HG03469 (cell line): ENCODE measurements around the gene SLC43A3.

Experiments used
- ATAC-seq: cut with Tn5 transposase; IDR thresholded peaks from one replicate; pipeline ENCODE4 v1.9.1; 2021; ENCODE audit warnings: mild to moderate bottlenecking, moderate library complexity, moderate number of reproducible peaks; ENCODE audit not compliant: unreplicated experiment

Gene SLC43A3

DNA sequence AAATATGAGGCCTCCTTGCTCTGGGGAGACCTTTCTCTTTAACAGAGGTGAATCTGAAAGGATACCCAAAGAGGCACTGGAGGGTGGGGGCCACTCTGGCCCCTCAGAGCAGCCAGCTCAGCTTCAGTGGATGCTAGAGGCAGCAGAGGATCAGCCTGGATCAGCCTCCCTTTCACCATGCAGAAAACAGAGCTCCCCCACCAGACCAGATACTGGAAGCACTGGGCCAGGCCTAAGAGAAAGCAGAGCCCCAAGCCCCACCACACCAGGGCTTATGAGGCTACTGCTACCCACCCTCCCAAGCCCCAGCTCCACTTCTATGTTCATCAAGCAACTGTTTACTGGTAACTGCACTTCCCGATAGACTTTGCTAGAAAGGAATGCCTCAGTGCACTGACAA, 4.0 kb upstream of the SLC43A3 start:
- no peak for ATAC-seq

DNA sequence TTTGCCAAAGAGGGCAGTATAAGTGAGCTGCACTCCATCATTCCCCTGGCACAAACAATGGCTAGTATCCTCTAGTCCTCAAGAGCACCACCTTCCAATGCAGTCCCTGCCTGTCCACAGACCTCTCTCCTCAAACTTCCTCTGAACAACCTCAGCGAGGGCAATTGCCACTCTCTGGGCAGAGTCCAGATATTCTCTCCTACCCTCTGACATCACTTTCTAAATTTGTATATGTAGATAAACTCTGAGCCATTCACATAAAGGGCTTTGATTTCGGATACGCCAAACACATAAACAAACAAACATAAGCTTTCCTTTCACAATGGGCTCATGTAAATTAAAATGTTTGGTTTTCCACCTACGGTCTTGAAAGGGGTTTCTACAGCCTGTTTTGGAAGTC, 3.0 kb upstream of the SLC43A3 start:
- no peak for ATAC-seq

DNA sequence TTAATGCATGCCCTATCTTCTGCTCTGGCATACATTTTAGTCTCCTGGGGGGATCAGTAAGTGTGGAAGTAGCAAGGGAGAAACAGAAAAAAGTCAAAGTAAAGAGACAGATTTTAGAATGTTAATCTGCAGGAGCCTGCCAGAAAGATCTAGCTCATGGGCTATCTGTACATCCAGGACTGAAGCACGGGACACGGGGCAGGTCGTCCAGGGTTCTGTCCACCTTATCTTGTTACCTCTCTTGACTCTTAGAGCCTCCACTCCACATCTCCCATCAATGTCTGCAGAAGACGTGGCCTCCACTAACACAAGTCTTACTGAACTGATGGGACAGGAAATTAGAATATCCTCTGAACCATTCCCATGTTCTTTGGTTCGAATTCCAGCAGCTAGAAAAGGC, 1.7 kb upstream of the SLC43A3 start:
- no peak for ATAC-seq

DNA sequence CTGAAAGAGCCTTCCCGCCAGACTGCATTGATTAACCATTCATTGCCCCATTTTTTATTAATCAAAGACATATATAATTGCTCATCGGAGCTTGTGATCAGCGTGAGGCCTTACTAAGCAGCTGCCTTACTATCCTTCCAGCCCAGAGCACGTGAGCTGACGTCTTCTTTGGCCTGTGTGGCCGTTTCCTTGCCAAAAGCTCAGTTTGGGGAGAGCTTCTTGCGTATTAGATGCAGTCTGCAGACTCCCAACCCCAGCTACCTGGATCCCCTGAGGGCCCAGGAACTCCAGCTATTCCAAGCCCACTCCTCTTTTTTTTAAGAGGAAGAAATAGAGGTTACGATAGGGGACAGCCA, 784 bp upstream of the SLC43A3 start:
- no peak for ATAC-seq

DNA sequence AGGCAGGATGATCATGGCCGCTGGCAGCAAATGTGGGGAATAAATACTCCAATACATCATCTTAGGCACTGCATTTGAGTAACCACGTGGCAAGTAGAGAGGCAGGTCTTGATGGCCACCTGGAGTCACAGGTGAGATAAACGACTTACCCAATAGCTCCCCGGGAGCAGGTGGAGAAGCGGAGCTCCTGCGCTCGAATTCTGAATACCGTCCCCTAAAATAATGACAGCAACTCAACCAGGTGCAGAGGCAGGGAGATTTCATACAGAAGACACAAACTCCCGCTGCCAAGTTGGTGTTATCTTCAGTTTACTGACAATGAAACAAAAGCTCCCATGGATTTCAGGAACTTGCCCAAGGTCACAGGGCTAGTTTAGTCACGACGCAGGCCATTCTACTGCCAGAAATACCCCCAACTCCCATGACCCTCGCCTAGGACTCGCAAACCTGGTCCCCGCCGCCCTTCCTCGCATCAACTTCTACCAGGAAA, 437 bp downstream of the SLC43A3 start:
- ATAC-seq, result no peak

DNA sequence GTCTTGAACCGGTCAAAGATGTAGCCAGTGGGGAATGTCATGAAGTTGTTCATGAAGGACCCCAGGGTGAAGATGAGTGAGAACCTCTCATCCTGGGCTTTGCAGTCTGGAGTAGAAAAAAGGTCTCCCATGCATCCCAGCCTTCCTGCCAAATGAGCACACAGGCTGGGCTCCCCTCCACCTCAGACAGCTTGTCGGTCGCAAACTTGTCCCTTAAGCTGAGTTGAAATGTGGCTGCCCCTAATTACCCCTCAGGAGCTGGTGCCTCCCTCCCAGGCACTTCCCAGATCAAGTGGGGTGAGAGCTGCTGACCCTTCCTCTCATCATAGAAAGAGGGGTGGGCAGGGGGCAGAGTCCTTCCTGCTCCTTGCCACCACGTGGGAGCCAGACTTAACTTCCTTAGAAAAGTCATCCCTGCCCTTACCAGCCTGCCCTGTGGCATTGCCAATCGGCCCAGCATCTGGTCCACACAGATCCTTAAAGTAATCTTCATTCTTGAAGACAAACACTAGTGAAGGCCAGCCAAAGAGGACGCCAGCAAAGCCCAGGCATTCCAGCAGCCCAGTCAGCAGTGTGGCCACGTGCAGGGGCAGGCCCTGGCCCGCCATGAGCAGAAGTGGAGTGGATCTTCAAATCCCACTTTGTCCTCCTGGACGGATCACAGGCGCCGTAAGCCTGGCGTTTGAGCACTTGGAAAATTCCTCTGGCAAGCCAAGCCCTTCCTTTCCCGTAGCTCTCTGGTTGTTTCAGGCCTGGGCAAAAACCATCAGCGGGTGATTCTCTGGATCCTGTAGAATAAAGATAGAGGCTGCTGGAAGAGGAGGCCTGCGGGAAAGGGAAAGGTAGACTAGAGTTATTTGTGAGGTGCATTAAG, 1.1 kb downstream of the SLC43A3 start:
- ATAC-seq, result no peak

DNA sequence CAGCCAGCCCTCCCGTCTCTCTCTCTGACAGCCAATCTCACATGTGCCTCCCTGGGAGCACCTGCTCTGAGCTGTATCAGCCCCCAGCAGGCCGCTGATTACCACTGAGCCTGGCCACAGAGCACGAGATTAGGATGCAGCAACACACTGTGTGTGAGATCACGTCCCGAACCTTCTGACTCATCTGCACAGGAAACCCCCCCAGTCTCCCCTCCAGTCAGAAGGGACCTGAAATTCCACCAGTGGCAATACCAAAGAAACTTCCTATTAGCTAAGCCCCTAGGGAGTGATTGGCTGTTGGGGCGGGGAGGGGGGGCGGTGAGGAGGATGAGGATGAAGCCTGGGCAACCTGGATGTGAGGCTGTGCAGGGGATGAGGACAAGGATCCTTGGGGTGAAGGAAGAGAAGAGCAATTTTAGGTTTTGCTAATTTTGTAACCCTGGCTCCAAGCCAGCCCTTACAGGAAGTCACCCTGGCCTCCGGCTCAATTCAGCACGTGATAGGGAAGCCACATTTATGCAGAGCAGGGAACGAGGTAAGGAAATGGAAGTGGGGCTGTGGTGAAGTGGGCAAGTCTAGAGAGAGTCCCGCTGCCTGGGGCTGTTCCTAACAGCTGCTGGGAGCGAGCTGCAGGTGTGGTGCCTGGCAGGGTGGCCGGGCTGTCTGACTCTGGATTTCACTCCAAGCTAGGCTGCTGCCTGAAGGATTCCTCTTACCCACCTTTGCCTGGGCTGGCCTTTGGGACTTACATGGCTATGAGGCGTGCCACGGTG, 1.9 kb downstream of the SLC43A3 start:
- ATAC-seq, result peak; percentile 94

DNA sequence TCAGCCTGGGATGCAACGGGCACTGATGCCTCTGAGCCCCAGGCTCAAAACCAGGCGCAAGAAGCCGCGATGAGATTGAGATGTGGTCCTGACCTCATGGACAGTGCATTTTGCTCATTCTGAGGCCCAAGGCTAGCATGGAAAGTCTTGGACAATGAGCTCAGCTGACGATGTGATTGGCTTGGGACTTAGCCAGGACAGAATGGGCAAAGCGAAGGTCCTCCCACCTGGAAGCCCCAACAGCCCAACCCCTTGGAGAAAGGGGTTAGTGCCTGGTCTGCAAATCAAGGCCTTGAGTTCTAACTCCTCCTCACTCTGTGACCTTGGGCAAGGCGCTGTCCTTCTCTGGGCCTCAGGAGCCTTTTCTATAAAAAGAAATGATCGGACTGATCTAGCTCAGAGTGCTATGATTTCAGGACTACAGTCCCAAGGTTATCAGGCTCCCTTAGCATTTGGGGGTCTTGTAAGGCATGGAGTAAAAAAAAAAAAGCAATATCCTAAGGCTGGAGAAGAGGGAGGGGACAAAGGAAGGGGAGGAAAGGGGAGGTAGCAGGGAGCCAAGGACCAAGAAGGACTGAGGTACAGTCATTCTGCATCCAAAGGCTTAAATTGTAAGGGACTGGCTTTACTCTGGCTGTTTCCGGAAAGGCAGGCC, 2.7 kb downstream of the SLC43A3 start:
- ATAC-seq, result no peak

DNA sequence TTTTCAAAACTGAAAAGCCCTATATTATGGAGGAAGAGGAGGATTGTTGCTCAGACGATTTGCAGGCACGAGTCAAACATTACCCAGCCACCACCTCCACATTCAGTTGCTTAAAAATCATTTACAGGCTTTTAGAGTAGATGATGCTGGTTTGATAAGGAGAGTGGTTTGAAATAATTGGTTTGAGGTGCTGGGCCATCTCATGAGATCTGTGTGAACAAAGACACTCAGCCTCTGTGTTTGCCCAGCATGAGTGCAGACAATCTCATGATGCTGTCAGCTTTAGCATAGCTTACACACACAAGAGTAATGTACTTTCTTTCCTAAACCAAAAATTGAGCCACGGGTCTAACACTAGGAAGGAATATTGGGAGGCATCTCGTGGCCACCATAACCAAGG, 4.3 kb downstream of the SLC43A3 start:
- no peak for ATAC-seq

DNA sequence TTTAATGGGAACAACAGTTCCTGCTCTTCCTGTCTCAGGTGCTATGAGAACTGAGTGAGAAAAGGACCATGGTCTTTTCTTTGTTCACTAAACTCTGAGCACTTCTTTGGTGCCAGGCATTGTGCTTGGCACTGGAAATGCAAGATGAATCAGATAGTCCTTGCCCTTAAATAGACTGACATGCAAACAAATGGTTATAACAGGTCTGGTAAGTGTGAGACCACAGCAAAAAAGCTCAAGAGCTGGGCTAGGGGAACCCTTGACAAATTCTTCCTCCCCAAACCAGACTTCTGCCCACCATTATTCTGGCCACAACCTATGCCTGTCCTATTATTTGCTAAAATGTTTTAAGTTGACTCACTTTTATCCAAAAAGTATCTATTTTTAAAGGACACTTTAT, 5.1 kb downstream of the SLC43A3 start:
- no peak for ATAC-seq

DNA sequence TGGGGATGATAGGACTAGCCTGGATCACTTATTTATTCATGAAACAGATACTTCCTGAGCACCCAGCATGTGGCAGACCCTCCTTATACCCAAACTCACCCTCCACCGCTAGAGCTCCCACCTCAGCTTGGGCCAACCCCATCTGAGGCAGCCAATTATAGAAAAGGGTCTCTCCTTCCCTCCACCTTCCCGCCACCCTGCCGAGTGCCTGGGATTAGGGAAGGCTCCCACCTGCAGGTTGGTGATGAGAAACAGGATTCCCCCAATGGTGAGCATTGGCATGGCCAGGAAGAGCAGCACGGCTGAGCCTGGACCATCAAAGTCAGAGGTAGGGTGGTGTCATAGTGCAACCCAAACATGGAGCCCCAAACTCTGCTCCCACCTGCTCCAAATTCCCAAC, 5.9 kb downstream of the SLC43A3 start:
- ATAC-seq, result no peak

DNA sequence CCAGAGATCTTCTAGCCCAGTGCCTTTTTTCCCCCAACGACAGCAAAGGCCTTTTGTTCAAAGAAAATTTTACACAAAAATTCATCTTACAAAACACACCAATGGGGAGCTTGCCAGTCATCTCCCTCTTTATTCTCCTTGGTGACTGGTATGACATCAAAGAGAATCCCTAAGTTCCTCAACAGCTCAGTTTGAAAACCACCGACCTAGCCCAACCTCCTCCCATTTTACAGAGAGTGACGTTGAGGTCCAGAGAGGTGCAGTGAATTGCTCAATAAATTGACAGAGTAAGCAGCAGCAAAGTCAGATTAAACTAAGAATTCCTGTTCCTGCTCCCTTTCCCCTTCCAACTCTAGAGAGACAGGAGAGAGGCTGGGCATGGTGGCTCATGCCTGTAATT, 7.8 kb downstream of the SLC43A3 start:
- no peak for ATAC-seq

DNA sequence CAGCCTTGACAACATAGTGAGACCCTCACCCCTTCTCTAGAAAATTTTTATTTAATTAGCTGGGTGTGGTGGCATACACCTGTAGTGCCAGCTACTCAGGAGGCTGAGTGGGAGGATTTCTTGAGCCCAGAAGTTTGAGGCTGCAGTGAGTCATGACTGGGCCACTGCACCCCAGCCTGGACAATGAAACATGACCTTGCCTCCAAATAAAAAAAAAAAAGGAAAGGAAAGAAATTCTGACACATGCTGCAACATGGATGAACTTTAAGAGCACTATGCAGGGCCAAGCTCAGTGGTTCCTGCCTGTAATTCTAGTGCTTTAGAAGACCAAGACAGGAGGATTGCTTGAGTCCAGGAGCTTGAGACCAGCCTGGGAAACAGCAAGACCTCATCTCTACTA, 8.8 kb downstream of the SLC43A3 start:
- no peak for ATAC-seq

DNA sequence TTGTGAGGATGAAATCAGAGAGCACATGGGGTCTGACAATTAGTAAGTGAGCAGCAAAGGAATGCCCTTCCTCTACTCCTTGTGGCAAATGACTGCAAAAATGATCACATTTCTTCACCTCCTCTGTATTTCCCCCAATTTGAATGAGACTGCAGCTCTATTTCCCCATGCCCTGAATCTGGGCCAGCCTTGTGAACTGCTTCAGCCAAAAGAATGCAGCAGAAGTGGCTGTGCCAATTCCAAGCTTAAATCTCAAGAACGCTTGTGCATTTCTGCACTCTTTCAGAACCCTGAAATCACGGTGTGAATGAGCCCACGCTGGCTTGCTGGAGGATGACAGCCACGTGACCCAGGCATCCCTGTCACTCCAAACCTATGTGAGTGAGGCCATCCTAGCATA, 9.9 kb downstream of the SLC43A3 start:
- ATAC-seq, result no peak

DNA sequence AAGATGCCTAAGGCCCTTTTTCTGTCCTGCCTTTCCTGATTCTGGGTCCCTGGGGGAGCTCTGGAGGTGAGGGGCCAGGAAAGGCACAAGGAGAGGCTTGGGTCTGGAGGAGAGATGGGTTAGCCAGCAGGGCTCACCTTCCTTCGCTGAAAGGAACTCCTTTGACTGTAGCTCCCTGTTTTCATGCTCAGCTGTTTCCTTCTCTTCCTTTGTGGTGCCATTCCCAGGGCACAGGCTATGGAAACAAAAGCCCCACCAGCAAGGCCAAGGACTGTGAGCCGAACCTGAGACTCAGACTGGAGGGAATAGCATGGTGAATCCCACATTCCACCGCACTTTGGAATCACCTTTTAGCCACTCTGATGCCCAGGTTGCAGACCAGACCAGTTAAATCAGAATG, 10.5 kb downstream of the SLC43A3 start:
- ATAC-seq, result no peak

DNA sequence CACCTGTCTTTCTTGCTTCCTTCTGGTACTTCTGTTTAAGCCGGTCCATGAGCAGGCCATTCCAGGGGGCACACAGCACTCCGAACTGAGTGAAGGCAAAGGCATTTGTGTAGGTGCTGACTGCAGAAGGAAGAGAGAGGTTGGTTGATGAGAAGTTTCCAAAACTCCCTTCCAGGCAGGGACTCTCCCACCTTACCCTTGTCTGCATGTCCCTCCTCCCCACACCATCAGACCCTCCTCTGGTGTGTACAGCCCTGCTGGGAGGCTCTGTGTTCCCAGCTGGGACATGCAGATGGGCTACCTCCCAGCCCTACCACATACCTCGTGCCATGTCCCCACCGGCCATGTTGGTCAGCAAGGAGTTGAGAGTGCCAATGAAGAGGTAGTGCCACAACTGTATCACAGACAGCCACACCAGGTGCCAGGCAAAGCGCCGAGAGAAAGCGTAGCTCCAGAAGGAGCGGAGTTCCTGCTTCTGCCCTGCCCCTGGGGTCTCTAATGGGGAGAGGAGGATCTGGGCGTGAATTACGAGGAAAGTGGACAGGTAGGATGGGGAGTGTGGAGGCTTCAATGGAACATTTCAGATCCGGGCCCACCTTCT, 12.2 kb downstream of the SLC43A3 start:
- ATAC-seq, result no peak

DNA sequence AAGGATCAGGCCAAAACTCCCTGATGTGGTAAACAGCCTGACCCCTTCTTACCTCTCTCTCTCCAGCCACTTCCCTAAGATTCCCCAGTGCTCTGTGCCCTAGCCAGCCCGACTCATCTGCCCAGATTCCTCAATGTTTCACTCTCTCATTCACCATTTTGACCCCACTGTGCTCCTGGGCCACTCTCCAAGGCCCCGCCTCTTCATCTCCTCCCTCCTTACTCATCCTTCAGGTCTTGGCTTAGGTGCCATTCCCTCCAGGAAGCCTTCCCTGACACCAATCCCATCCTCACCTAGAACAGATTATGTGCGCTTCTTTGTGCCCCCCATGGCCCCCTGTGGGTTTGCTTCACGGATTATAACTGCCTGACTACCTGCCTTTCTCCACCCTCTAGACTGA, 13.2 kb downstream of the SLC43A3 start:
- no peak for ATAC-seq

DNA sequence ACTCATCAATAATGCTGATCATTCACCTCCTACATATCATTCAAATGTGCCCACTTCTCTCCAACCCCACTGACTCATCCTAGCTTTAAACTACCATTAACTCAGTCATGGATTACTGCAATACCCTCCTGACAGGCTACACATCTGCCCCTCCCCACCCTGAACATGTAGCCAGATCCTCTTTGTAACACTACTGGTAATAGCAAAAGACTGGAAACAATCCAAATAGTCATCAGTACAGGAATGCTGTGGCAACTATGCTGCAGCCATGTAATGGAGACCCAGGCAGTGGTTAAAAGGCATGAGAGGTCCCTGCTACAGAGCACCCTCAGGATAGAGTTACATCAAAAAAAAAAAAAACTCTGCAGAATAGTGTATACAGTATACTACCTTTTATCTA, 16.6 kb downstream of the SLC43A3 start:
- no peak for ATAC-seq

DNA sequence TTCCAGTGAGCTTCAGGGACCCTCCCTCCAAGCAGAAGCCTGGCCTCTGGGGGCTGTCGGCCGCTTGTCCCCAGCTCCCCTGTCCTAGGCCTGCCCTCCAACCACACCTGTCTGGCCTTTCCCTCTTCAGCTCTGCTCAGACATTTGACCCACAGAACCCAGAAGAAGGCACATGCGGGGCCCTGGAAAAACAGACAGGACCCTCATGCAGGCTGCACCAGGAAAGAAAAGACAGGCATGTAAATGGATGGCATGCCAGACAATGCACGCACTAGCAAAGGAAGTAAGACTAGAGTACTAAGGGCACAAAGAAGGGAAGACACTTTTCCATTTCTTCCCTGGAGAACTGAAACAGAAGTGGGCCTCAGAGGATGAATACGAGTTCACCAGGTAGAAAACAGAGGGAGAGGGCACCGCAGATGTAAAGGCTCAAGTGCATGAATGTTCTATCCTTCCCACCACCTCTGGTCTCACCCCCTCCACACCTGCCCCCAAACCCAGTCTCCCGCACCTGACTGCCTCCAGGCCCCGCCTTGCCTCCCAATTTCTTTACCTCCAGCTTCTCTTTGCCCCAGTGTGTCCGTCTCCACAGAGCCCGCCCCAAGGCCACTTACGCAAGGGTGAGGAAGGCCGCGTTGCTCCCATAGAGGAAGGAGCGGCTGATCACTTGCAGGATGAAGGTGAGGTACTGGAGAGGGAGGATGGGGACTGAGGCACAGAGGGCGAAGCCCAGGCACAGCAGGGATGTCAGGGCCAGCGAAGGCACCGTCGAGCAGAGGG, 17.4 kb downstream of the SLC43A3 start:
- no peak for ATAC-seq

DNA sequence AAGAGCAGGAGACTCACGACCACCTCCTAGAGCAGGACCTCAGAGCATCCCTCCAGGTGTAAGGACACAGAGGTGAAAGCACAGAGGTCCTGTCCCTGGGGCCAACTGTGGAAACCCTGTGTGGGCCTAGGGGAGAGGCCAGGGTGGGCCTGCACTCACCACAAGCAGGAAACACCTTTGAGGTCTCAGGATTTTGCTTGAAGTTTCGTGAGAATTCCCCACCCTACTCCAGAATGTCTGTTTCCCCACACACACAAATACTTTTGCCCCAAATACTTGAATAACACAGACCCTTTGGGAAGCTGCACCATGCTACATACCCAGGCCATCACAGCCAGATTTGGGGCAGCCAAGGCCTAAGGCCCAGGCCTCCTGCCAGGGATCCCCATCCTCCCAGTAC, 18.1 kb downstream of the SLC43A3 start:
- no peak for ATAC-seq
